Gastrocnemius medialis (tissue), 4 donors: ENCODE data around the gene RBM45.

Experiments
- POLR2A ChIP-seq, 2 donors: fragments of 450-650 bp; IDR thresholded peaks; one replicate each; pipeline ENCODE4 v1.6.1; 2017; ENCODE audit warnings: antibody characterized with exemption in 2 of 2, mild to moderate bottlenecking in 2 of 2, moderate library complexity in 2 of 2
- TF ChIP-seq, protein P1 (sequence below), 5 experiments: fragments of 450-650 bp in 3 of 5; fragments of 200-600 bp in 2 of 5; sonication (generic) in 2 of 5; IDR thresholded peaks in 4 of 5; conservative IDR thresholded peaks in 1 of 5; 1 replicate in 4 of 5; 2 replicates in 1 of 5; pipeline ENCODE4 v1.5.1; 2016 to 2019; ENCODE audit warnings: antibody characterized with exemption in 5 of 5, mild to moderate bottlenecking in 3 of 5, moderate library complexity in 3 of 5

DNA sequence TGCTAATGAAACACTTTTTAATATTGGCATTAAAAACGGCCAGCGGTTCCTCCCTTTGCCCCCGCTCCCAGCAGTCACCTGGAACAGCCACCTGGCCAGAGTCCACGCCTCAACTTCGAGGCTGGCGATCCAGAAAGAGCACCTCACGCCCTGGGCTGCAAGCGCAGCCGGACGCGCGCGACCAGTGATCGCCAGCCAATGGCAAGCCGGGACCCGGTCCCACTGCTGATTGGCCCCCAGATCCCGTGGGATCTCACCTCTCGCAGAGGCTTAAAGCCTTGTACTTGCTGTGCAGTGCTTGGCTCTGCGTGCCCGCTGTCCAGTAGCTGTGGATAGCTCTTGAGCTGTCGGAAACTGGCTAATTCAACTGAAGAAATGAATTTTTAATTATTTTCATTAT lies 4.1 kb upstream of the RBM45 start:
- TF ChIP-seq, protein P1, sequence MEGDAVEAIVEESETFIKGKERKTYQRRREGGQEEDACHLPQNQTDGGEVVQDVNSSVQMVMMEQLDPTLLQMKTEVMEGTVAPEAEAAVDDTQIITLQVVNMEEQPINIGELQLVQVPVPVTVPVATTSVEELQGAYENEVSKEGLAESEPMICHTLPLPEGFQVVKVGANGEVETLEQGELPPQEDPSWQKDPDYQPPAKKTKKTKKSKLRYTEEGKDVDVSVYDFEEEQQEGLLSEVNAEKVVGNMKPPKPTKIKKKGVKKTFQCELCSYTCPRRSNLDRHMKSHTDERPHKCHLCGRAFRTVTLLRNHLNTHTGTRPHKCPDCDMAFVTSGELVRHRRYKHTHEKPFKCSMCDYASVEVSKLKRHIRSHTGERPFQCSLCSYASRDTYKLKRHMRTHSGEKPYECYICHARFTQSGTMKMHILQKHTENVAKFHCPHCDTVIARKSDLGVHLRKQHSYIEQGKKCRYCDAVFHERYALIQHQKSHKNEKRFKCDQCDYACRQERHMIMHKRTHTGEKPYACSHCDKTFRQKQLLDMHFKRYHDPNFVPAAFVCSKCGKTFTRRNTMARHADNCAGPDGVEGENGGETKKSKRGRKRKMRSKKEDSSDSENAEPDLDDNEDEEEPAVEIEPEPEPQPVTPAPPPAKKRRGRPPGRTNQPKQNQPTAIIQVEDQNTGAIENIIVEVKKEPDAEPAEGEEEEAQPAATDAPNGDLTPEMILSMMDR (IDR thresholded peaks at IDR 0.05 in 4 of 5, conservative IDR thresholded peaks at IDR 0.05 in 1 of 5): no peak
- TF ChIP-seq POLR2A (IDR thresholded peaks at IDR 0.05): no peak
